Hepatocyte (in vitro differentiated cells): ENCODE data around the gene PHB1. TPM values are rescaled to one million over a fixed set of nuclear protein-coding genes. Genes with fewer than 3 reads are reported as not detected.

Source experiments
- DNase-seq: peaks from one replicate; pipeline ENCODE4 v3.0.0-alpha.2; 2016; ENCODE audit warnings: low spot score
- H2AFZ ChIP-seq: fragments of 200-600 bp; sonication (generic); 2 replicates; pipeline ENCODE4 v1.6.0; 2016; ENCODE audit warnings: antibody characterized with exemption, mild to moderate bottlenecking
- H3K27ac ChIP-seq: fragments of 200-600 bp; sonication (generic); 2 replicates; pipeline ENCODE4 v1.5.1; 2016; ENCODE audit warnings: mild to moderate bottlenecking
- H3K27me3 ChIP-seq: fragments of 200-600 bp; sonication (generic); 2 replicates; pipeline ENCODE4 v1.6.1; 2016
- H3K36me3 ChIP-seq: fragments of 200-600 bp; sonication (generic); replicated peaks from 2 replicates; pipeline ENCODE4 v1.5.1; 2016; ENCODE audit warnings: low read depth; ENCODE audit not compliant: insufficient read depth
- H3K4me1 ChIP-seq: fragments of 200-600 bp; sonication (generic); 2 replicates; pipeline ENCODE4 v1.5.1; 2016; ENCODE audit warnings: mild to moderate bottlenecking, moderate library complexity; ENCODE audit not compliant: insufficient read depth
- H3K4me2 ChIP-seq: fragments of 200-600 bp; sonication (generic); 2 replicates; pipeline ENCODE4 v1.6.0; 2016
- H3K4me3 ChIP-seq: fragments of 200-600 bp; sonication (generic); 2 replicates; pipeline ENCODE4 v1.5.1; 2016; ENCODE audit warnings: mild to moderate bottlenecking
- H3K79me2 ChIP-seq: fragments of 200-600 bp; sonication (generic); 2 replicates; pipeline ENCODE4 v1.6.0; 2017; ENCODE audit warnings: mild to moderate bottlenecking
- H3K9me2 ChIP-seq: fragments of 200-600 bp; sonication (generic); replicated peaks from 2 replicates; pipeline ENCODE4 v1.6.0; 2017; ENCODE audit warnings: mild to moderate bottlenecking; ENCODE audit not compliant: insufficient read depth
- H3K9me3 ChIP-seq: fragments of 200-600 bp; sonication (generic); 2 replicates; pipeline ENCODE4 v1.5.1; 2016; ENCODE audit warnings: low read depth, mild to moderate bottlenecking
- H4K20me1 ChIP-seq: fragments of 200-600 bp; sonication (generic); 2 replicates; pipeline ENCODE4 v1.6.0; 2016; ENCODE audit warnings: mild to moderate bottlenecking; ENCODE audit not compliant: insufficient read depth, poor library complexity, severe bottlenecking
- EZH2 ChIP-seq: fragments of 200-600 bp; sonication (generic); IDR thresholded peaks from 2 replicates; pipeline ENCODE4 v1.6.1; 2016; ENCODE audit warnings: antibody characterized with exemption, mild to moderate bottlenecking, borderline replicate concordance
- EZH2phosphoT487 ChIP-seq: fragments of 200-600 bp; sonication (generic); IDR thresholded peaks from one replicate; pipeline ENCODE4 v1.6.1; 2018; ENCODE audit warnings: antibody characterized with exemption, mild to moderate bottlenecking, low read depth, moderate library complexity; ENCODE audit not compliant: unreplicated experiment, severe bottlenecking
- WGBS: methylation state at CpG from one replicate; pipeline ENCODE4 v1.1.6; 2016; ENCODE audit warnings: low lambda C conversion rate; ENCODE audit errors: missing lambda C conversion rate; 5-methylcytosine and 5-hydroxymethylcytosine counted together
- polyA plus RNA-seq: library from polyadenylated mRNA; unstranded; fragments of >200 nt; fragmentation: Nextera tagmentation; extraction: Ambion mirVana; gene quantifications from 2 replicates; pipeline ENCODE4 v1.2.1, GENCODE V29; 2016
- total RNA-seq: library from RNA; depleted of rRNA; stranded (reverse); fragments of >200 nt; gene quantifications from 2 replicates; pipeline ENCODE4 v1.2.3, GENCODE V29; 2014
- TF ChIP-seq, protein P1 (sequence below): fragments of 200-600 bp; sonication (generic); IDR thresholded peaks from 2 replicates; pipeline ENCODE4 v1.5.1; 2016; ENCODE audit warnings: antibody characterized with exemption, mild to moderate bottlenecking; ENCODE audit not compliant: poor library complexity

PHB1 gene
- total and polyA plus RNA-seq, 2 experiments from 2014 or later = 114 to 171 TPM

DNA sequence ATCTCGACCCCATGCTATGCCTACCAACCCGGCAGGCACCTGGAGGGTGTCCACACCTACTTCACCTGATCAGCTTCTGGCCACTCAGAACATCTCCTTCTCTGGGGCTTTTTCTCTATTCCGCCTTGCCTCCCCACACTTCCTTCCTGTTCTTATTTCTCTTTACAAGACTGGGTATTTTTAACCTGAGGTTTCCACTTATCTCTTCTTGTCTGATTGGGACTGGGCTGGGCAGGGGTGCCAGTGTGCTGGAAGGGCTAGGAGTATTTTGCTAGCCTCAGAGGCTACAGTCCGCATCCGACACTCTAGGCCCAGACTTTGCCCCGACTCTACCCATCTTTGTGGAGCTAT lies 26.4 kb downstream of the PHB1 start:
- no peak overlapping the region for H3K27ac ChIP-seq
- H2AFZ ChIP-seq = no peak overlapping the region
- H3K79me2 ChIP-seq = no peaks in the 10 kb centered on the region
- H4K20me1 ChIP-seq = no peaks in the 10 kb centered on the region
- 97% methylated on average over 6 of the region's 6 CpGs for WGBS
- no peaks in the 10 kb centered on the region for H3K36me3 ChIP-seq
- no peak for TF ChIP-seq EZH2phosphoT487
- TF ChIP-seq EZH2 = no peak
- TF ChIP-seq, protein P1, sequence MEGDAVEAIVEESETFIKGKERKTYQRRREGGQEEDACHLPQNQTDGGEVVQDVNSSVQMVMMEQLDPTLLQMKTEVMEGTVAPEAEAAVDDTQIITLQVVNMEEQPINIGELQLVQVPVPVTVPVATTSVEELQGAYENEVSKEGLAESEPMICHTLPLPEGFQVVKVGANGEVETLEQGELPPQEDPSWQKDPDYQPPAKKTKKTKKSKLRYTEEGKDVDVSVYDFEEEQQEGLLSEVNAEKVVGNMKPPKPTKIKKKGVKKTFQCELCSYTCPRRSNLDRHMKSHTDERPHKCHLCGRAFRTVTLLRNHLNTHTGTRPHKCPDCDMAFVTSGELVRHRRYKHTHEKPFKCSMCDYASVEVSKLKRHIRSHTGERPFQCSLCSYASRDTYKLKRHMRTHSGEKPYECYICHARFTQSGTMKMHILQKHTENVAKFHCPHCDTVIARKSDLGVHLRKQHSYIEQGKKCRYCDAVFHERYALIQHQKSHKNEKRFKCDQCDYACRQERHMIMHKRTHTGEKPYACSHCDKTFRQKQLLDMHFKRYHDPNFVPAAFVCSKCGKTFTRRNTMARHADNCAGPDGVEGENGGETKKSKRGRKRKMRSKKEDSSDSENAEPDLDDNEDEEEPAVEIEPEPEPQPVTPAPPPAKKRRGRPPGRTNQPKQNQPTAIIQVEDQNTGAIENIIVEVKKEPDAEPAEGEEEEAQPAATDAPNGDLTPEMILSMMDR = no peak
- H3K4me2 ChIP-seq = no peak overlapping the region
- no peak for DNase-seq
- H3K9me3 ChIP-seq = no peaks in the 10 kb centered on the region
- H3K27me3 ChIP-seq = no peaks in the 10 kb centered on the region
- no peaks in the 10 kb centered on the region for H3K9me2 ChIP-seq
- H3K4me1 ChIP-seq = no peaks in the 10 kb centered on the region
- no peak overlapping the region for H3K4me3 ChIP-seq

DNA sequence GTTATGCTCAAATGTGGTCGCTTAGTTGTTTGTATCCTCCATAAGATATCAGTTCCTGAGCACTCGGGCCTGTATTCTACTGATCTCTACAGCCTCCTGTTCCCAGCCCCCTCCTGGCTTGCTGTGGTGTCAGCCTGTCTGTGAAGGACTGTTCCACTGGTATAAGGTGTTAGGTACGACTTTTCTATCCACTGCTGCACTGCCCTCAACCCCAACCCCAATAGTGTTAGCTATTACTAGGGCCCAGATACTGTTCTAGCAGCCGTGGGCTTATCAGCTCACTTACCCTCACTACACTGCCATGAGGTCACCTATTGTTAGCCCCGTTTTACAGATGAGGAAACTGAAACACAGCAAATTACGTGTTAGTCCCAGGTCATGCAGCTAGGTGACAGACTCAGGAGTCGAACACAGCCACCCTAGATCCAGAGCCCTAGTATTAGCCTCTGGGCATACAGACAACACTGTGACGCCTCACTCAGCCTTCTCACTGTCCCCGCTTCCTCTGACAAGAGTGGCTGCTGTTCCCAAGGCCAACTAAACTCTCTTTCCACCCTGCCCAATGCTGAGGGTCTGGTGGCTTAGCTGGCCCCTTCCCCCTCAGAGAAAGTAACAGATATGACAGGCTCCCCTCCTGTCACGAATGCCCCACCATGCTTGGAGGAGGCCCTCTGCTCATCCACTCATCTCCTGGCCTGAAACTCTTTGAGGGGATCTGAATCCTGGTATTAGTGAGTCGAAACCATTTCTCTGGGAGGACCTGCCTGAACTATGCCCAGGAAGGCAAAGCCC lies 27.0 kb downstream of the PHB1 start:
- Histone ChIP-seq H2AFZ (no peak overlapping the region), H3K4me2 (no peak overlapping the region), H4K20me1 (no peaks in the 10 kb centered on the region), H3K9me2 (no peaks in the 10 kb centered on the region), H3K27me3 (no peaks in the 10 kb centered on the region), H3K36me3 (no peaks in the 10 kb centered on the region), H3K4me3 (no peak overlapping the region), H3K27ac (no peak overlapping the region), H3K4me1 (no peaks in the 10 kb centered on the region), H3K9me3 (no peaks in the 10 kb centered on the region), H3K79me2 (no peaks in the 10 kb centered on the region)
- TF ChIP-seq EZH2phosphoT487 (no peak), EZH2 (no peak)
- TF ChIP-seq, protein P1 = no peak
- DNase-seq = no peak
- WGBS = 78% methylated on average over 11 of the region's 11 CpGs

DNA sequence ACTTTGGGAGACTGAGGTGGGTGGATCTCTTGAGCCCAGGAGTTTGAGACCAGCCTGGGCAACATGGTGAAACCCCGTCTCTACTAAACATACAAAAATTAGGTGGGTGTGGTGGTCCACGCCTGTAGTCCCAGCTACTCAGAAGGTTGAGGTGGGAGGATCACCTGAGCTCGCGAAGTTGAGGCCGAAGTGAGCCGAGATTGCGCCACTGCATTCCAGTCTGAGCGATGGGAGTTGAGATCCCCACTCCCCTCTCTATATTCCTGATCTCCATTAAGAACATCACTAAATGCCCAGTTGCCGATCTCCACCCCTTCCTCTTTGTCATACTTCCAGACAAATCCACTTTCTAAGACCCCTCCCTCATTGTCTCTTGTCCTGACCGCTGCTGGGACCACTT lies 28.3 kb downstream of the PHB1 start:
- TF ChIP-seq EZH2phosphoT487 (no peak), EZH2 (no peak)
- TF ChIP-seq, protein P1 = no peak
- WGBS = 90% methylated on average over 10 of the region's 10 CpGs
- H3K4me2 ChIP-seq = no peak overlapping the region

More for the DNA sequence above, 28.3 kb downstream of the PHB1 start:
- Histone ChIP-seq H4K20me1 (no peaks in the 10 kb centered on the region), H2AFZ (no peak overlapping the region), H3K79me2 (no peaks in the 10 kb centered on the region), H3K27ac (no peak overlapping the region), H3K4me1 (no peaks in the 10 kb centered on the region), H3K36me3 (no peaks in the 10 kb centered on the region), H3K27me3 (no peaks in the 10 kb centered on the region), H3K4me3 (no peak overlapping the region), H3K9me3 (no peaks in the 10 kb centered on the region), H3K9me2 (no peaks in the 10 kb centered on the region)
- DNase-seq = no peak
